HG03095 (cell line): ENCODE results near the gene TOX3.

Source experiments
- ATAC-seq: cut with Tn5 transposase; IDR thresholded peaks from one replicate; pipeline ENCODE4 v1.9.1; 2021; ENCODE audit warnings: moderate library complexity; ENCODE audit not compliant: unreplicated experiment

TOX3 gene

DNA sequence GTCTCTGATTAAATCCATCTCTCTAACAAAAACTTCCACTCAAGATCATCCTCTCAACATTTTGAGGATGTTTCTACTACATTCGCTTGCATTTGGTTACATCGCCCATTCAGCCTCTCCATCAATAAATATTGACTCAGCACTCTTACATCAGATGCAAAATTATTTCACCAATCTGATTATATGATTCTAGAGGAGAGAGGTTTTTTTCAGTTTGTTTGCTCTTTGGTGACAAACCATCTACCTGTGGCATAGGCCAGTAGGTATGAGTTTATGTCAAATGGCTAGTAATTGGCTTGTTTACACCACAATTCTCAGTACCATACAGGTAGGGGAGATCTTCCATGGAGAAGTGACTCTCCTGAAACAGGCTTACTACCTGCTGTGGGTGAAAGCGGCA lies 52.3 kb downstream of the TOX3 start:
- ATAC-seq: no peak

DNA sequence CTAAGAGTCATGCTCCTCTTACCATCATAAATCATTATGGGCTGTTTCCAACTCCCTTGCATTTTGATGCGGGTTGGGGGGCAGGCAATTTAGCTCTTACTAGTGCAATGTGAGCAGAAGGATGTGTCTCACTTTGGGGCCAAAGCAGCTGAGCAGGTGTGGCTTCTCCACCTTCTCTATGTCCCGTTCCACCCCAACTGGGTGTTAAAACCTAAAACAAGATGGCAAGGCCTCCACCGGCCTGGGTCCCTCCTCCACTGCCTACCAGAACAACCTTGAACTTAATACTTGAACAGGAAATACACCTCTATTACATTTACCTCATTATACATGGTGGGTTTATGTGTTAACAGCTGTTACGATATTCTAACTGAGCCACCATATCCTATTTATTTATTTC lies 52.8 kb downstream of the TOX3 start:
- ATAC-seq: no peak

DNA sequence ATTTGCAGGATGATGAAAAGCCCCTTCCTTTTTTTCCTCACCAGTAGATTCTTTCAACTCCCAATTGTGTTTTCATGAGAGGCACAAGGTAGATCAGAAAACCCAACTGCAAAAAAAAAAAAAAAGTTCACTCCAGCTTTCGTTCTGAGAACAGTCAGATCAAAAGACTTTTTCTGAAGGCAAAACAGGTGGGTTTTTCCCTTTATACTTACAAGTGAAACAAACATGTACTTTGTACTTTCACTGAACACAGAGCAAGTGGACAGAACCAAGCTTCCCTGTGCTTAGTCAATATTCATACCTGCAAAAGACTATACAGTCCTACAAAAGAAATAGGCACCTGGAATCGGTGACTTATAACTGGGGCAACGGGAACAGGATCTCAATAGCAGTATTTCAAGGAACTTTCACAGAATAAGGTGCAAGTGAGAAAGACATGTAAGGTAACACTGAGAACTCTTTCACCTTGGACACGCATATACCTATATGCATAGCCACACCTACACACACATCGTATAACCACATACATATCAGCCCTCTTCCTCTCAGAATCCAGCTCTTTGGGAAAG lies 54.1 kb downstream of the TOX3 start:
- peak; percentile 72 for ATAC-seq

DNA sequence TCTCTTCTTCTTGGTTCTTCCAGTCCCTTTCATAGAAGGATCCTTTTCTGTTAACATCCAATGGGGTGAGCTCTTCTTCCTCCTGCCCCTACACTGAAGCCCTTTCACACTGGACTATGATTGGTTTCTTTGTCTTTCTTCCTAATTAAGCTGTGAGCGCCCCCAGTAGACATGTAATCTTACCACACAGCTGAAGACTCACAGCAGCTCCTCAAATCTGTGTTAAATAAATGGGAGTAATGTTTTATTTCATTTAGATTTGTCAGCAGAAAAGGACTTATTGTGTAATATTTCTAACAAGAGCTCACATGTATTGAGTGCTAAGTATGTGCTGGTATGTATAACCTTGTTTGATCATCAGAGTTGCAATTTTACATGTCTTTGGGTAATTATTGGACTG lies 55.7 kb downstream of the TOX3 start:
- no peak for ATAC-seq

DNA sequence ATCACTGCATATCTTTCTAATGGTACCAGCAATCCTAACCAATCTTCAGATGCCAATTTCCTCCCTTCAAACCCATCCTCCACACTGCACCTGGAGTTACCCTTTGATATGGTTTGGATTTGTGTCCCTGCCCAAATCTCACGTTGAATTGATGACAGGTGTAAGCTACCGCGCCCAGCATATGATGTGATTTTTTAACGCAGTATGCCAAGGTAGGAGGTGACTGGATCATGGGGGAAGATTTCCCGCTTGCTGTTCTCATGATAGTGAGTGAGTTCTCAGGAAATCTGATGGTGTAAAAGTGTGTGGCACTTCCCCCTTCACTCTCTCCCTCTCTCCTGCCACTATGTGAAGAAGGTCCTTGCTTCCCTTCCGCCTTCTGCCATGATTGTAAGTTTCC lies 57.0 kb downstream of the TOX3 start:
- ATAC-seq: no peak

DNA sequence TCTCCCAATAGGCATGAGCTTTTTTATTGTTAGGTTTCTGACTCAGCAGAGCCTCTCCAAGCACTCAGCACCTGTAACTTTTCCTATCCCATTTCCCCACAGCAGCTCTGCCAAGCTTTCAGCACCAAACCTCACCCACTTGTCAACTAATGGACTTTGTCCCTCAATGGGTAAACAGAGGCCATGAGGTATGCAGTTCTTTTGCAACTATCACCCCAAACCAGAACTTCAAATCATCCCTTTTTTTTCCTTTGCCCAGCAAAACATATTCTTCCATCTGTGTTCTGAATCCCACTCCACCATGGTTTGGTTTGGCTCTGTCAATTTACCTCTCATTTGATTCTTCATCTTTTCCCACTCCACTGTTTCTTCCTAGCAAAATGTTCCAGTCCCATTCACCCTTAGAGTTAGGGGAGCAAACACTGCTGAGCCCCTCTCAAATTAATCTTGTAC lies 58.1 kb downstream of the TOX3 start:
- no peak for ATAC-seq

DNA sequence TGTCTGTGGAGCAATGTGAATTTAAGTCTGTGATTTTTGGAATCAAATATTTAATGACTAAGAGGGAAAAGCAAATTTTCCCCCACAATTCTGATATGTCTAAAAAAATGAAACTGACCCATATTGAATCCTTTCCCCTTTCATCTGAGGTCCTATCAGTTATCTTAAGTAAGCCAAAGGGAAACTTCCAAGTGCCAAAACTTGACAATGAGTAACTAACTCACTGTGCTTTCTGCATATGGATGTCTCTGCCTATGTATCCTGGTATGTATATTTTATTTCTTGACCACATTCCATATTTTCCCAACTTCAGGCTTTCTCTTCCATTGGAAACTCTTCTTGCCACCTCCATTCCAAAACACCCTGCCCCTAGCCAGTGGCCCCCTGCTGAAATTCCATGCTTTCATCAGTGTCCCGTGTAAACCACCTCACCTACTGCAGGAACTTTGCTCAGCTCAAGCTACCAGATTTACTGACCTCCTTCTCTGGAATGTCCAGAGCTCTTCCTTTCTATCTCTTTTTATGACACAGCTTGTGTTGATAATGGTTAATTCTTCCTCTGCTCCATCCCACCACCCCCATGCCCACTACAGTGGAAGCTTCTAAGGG lies 59.0 kb downstream of the TOX3 start:
- ATAC-seq: no peak

DNA sequence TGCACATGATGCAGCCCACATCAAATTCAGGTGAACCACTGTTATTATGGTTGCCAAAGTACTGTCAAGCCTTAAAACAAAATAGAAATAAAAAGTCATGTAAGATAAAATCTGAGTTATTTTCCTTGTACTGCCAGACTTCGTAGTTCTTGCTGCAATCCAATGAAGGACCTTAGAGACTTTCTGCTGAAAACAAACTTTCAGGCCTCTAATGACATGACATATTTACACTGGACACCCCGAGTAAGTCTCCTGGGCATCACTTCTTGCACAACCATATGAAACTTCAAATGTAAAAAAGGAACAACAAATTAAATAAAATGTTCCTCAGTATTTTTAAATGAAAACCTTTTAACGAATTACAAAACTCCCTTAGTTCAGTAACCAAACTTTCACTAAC lies 66.7 kb downstream of the TOX3 start:
- ATAC-seq: no peak

DNA sequence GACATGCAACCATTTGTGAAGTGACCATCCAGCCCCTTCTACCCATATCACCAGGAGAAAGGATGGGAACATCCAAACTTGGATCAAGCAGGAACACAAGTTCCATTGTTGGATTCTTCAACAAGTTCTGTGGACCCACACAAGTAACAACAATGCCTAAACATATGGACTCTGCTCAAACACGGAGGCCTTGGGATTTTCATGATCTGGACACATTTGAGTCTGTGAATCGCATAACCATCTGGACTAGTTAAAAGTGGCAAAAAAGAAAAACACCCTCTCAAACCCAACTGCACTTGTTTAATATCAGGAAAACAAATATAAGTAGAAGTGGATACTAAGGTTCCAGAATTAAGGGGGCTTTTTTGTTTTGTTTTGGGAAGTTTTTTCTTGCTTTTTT lies 70.8 kb downstream of the TOX3 start:
- ATAC-seq: no peak

DNA sequence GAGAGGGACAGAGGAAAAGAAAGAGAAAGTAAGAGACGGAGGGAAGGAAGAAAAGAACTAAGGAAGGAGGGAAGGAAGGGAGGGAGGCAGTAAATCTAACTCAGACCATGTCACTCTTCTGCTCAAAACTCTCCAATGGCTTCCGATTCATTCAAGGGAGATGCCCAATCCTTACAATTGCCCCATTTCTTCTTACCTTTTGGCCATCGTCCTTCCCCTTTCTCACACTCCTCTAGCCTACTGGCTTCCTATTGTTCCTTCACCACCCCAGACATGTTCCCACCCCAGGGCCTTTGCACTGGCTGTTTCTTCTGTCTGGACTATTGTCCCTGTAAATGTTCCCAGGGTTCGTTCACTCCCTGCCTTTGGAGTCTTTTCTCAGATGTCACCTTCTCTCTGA lies 72.3 kb downstream of the TOX3 start:
- ATAC-seq: no peak

DNA sequence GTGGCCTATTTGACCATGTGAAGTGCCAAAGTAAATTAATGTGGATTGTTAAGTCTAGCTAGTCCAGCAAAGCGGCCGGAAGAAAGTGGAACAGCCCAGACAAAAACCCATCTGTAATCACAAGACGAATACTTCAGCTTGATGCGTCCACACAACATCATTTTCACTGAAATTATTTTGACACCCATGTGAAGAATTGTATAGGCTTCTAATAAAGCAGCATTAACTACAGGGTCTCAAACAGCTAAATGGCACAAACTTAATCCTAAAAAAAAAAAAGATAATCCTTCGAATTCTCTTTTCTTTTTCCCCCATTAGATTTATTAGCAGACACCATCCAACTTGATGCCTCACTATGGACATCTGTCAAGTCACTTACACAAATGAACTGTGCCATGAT lies 73.8 kb downstream of the TOX3 start:
- ATAC-seq: no peak

DNA sequence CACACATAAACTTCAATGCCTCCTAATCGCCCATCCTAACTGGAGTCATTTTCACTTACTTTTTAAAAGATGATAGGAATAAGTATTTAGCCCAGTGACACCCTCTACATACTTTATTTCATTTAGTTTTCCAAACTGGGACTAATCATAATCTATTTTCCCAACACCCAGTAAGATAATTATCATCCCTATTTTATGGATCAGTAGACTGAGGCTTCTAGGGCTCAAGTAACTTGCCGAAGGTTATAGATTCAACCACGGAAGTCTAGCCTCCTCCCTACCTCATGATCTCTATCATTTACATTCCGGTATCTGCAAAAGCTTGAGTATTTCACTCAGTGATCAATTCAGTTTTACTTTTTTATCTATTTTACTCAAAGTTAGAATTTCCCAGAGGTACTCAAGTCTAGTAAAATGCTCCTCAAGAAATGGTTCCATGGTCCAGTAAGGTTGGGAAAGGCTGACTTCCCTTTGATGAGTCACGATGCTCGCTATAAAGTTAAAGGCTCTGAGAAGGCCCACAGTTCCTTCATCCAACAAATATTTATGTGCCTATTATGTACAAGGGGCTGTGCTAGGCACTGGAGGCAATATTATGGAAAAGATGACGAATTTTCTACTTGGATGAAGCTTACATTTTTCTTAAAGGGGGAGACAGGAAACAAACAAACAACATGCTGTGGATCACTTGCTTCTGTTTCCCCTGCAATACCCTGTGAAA lies 75.1 kb downstream of the TOX3 start:
- ATAC-seq: no peak

DNA sequence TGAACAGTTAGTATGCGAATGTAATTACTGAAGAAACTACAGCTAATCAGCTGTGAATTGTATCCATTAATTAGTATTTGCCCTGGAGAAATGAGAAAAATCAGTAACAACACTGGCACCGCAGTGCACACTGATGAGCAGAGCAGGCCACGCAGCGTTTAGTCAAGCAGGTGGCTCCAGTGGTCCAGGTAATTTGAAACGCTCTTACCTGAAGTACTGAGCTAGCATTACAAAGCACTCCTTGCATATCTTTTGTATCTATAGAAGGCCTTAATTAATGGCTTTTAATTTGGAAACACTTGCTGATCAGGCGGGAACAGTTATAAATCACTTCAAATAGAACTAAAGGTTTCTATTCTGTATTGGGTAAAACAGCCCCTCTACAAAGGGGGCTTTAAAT lies 76.4 kb downstream of the TOX3 start:
- ATAC-seq: no peak

DNA sequence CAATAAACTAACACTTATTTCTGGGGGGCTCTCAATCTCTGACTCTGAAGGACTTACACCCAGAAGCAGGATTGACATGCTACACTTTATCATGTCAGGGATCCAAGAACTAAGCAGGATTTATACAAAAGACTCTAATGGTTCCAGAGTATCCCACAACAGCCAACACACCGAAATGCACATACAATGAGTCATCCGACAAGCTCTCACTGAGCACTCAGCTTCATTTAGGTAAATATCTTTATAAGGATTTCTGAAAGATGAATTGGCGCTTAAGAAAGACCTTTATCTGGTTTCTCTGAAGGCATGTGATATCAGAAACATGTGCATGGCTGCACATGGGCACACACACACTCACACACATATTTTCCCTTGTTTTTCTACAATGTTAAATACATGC lies 77.2 kb downstream of the TOX3 start:
- no peak for ATAC-seq

DNA sequence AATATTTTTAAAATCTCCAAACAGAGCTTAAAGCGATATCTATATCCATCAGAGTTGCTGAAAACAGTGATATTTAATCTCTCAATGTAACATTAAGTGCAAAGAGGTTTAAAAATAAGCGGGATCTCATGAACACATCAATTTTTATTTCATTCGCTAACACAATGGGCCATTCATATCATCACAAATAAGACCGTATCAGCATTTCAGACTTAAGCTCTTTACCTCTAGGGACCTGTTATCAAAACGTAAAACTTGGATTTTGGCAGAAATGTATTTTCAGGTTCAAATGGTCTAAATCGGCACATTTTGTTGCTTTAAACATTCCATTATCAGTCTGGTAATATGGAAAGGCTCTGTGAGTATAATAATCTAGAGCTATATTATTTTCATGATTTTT lies 77.9 kb downstream of the TOX3 start:
- no peak for ATAC-seq

DNA sequence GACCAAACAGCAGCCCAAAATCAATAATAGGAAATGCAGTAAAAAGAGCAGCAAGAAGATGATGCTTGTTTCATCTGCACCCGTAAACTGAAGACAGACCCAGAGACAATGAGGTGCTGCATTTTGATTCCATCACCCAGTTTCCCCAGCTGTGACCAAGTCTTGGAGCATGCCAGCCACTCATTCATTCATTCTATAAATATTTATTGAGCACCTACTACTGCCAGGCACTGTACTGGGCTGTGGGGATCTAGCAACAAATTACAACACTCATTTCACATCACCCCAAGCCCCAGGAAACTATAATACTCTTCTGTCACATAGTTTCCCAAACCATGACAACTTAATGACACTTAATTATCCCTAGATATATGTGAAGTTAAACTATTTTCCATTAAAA lies 79.2 kb downstream of the TOX3 start:
- no peak for ATAC-seq

DNA sequence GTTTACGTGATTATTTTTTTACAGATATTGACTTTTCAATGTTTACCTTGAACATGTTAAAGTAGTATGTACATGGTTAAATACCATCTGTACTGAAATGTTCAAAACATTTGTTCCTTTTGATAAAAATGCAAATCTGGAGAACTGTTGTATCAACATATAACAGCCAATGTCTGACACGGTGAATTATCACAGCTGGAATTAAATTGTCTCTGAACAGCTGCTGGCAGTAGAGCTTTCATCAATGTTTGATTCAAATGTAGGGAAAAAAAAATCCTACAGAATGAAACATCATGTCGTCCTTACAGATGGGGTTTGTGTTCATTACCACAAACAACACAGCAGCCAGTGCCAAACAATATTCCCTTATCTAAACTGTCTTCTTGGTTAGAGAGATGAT lies 79.9 kb downstream of the TOX3 start:
- ATAC-seq: no peak

DNA sequence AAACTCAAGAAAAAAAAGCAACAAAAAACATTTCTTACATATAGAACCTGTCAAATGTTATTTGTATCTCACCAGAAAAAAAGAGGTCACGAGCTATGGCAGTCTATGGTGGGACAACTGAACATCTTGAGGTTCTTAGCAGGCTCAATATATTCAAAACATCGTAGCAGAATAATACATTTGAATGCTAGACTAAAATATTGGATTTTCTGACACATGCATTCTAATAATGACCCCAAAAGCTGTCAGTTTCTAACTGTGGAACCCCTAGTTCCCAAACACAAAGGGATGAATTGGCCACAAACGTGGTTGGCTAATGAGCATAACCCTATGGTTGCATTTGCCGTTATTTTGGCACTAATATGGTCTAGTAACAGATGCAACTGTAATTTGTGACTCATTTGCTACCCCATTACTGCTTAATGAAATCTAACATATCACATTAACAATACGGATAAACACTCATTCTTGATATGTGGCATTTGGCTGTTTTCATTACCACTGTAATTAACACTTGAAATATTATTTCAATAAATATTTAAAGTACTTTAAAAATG lies 81.2 kb downstream of the TOX3 start:
- no peak for ATAC-seq

DNA sequence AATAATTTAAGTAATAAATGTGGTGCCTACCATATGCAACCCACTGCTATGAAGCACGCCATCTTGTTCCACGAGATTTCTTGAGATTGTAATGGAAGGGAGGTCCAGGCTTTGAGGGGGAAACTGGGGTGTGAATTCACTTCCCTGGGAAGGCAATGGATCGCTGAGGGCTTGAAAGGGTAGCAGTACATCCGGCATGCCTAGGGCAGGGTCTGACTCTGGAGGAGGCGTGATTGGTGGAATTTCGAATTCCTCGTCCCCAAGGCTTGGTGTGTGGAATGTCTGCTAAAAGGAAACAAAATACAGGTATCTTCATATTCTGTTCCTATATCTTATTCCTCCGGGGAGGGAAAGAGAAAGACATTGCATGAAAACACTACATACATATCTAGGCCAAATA lies 83.0 kb downstream of the TOX3 start:
- ATAC-seq: no peak

DNA sequence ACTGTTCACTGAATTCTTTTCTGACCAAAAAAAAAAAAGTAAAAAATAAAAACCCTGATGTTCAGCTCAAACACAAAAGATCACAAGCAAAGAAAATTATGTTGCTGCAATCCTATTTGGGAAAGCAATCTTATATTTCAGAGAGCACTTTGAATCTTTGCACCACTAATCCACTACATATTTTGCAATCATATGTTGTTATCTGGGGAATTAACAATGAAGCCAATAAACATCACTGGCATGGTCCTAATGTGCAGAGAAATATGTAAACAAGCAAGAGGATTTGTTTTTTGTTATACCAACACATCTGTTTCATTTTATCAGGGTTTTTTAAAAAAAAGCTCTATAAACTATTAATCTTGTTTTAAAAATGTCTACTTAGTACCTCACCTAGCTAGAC lies 84.1 kb downstream of the TOX3 start:
- ATAC-seq: no peak

DNA sequence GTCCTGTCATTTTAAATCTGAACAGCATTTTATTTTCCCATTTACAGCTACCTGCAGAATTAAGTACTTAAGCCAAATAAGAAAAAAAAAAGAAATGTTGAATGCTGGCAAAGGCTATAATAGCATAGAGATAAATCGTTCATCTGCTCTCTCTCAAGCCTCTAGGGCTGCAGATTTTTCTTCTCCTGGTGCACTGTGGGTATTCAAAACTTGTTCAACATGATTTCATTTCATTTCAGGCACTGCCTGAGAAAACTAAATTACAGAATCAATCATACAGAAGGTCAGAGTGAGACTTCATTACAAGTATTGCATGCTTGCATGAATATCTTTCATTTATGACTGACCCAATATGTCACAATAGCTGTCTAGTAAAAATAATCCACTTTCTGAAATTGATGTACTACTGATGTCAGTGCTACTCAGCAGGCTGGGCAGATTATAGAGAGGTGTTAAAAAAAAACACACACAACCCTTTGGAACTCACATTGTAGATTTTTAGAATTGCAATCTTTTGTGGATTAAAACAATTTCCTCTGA lies 86.2 kb downstream of the TOX3 start:
- ATAC-seq: no peak

DNA sequence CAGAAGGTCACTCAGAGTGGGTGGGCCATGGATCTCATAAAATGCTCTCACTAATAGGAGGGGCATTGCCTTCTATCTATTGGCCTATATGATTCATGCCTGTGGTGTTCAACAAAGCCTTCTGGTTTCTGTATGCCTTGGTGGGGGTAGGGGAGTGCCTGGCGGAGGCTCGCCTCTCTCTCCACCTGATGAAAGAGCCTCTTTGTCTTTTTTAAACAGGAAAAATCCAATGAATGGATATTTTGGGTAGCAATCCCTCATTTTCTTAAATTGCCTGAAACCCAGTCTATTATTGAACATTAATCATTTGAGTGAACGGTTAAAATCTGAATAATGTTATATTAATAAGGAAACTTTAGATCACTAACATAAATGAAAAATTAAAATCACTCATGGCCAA lies 90.6 kb downstream of the TOX3 start:
- no peak for ATAC-seq
